ENCODE results near the gene EDIL3.

GRCh38 chr5:84231433-84231832 is 153.2 kb downstream of the EDIL3 start:
- TF ChIP-seq TAF1 (IDR thresholded peaks at IDR 0.05; ENCODE audit: borderline replicate concordance, insufficient read depth, low read length) = no peak
- no peak for TF ChIP-seq POLR2AphosphoS5 (IDR thresholded peaks at IDR 0.05; ENCODE audit: low read depth, low read length)
- no peak for TF ChIP-seq REST (IDR thresholded peaks at IDR 0.05; ENCODE audit: insufficient read depth in 1 of 2, low read depth in 2 of 2, low read length in 2 of 2)

Measured in PFSK-1 (cell line).